Muscle of back (tissue), 11 donors: ENCODE measurements around the gene JARID2. TPM values are rescaled to one million over a fixed set of nuclear protein-coding genes. Genes with fewer than 3 reads are reported as not detected.
"Not testable (repeated sequence)": the region's sequence is repeated elsewhere in the genome, so short reads cannot be mapped to it uniquely, and the experiment has no call there.

Experiments
- DNase-seq, 3 donors: peaks; one replicate each; pipeline versions ENCODE4 v3.0.0 to v3.0.0-alpha.2; 2013
- polyA plus RNA-seq, 10 donors: library from polyadenylated mRNA; unstranded; fragments of 120-200 nt; gene quantifications; one replicate each; pipeline ENCODE4 v1.2.1, GENCODE V29; 2013; ENCODE audit not compliant: insufficient read length in 10 of 10

JARID2 gene
- polyA plus RNA-seq, 10 donors, result 11.6 to 15.4 (median 14.2) TPM

GRCh38 chr6:15539722-15540270 is 293.9 kb downstream of the JARID2 start:
- DNase-seq, result no peak

GRCh38 chr6:15543332-15543917 is 297.6 kb downstream of the JARID2 start:
- not testable (repeated sequence) for DNase-seq

GRCh38 chr6:15544321-15544900 is 298.5 kb downstream of the JARID2 start:
- DNase-seq, result no peak

- DNase-seq, result no peak
Measured at GRCh38 chr6:15546591-15546990, 300.7 kb downstream of the JARID2 start.

- DNase-seq, result no peak
Measured at GRCh38 chr6:15547400-15547799, 301.5 kb downstream of the JARID2 start.

- no peak for DNase-seq
Measured at GRCh38 chr6:15549371-15549770, 303.5 kb downstream of the JARID2 start.

GRCh38 chr6:15550546-15551123 is 304.8 kb downstream of the JARID2 start:
- no peak for DNase-seq

- no peak for DNase-seq
Measured at GRCh38 chr6:15551262-15551661, 305.4 kb downstream of the JARID2 start.

- DNase-seq, result peak in 2 of 3 donors; percentile 28 to 67
Measured at GRCh38 chr6:15551798-15552197, 305.9 kb downstream of the JARID2 start.

GRCh38 chr6:15553031-15553430 is 307.2 kb downstream of the JARID2 start:
- DNase-seq, result no peak

GRCh38 chr6:15553736-15554294 is 307.9 kb downstream of the JARID2 start:
- DNase-seq, result no peak

- DNase-seq, result no peak
Measured at GRCh38 chr6:15554728-15555100, 308.8 kb downstream of the JARID2 start.

- no peak for DNase-seq
Measured at GRCh38 chr6:15555101-15556038, 309.5 kb downstream of the JARID2 start.

GRCh38 chr6:15556711-15557110 is 310.8 kb downstream of the JARID2 start:
- no peak for DNase-seq

- no peak for DNase-seq
Measured at GRCh38 chr6:15557174-15557573, 311.3 kb downstream of the JARID2 start.

- DNase-seq, result no peak
Measured at GRCh38 chr6:15560713-15561112, 314.8 kb downstream of the JARID2 start.

GRCh38 chr6:15561447-15562199 is 315.8 kb downstream of the JARID2 start:
- DNase-seq, result peak in 2 of 3 donors; percentile 32 to 57

- no peak for DNase-seq
Measured at GRCh38 chr6:15562977-15563376, 317.1 kb downstream of the JARID2 start.

GRCh38 chr6:15569035-15569995 is 323.4 kb downstream of the JARID2 start:
- DNase-seq, result no peak

GRCh38 chr6:15570171-15570570 is 324.3 kb downstream of the JARID2 start:
- DNase-seq, result no peak
